ENCODE data around the gene CHAC2.
A peak's percentile ranks its signal among the peaks of the same experiment; 100 is the strongest.
"Not testable (repeated sequence)": the region's sequence is repeated elsewhere in the genome, so short reads cannot be mapped to it uniquely, and the experiment has no call there.

Gene CHAC2

DNA sequence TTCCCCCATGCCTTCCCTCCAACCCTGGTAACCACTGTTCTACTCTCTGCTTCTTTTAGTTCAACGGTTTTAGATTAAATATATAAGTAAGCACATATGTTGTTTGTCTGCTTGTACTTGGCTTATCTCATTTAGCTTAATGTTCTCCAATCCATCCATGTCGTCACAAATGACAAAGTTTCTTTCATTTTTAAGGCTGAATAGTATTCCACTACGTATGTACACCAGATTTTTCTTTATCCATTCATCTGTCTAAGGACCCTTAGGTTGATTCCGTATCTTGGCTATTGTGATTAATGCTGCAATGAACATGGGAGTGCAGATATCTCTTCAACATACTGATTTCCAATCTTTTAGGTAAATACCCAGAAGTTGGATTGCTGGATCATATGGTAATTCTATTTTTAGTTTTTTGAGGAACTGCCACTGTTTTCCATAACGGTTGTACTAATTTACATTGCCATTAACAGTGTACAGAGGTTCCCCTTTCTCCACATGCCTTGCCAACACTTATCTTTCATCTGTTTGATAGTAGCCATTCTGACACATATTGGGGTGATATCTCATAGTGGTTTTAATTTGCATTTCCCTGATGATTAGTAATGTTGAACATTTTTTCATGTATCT, 11.0 kb downstream of the CHAC2 start:
- no peak for DNase-seq

DNA sequence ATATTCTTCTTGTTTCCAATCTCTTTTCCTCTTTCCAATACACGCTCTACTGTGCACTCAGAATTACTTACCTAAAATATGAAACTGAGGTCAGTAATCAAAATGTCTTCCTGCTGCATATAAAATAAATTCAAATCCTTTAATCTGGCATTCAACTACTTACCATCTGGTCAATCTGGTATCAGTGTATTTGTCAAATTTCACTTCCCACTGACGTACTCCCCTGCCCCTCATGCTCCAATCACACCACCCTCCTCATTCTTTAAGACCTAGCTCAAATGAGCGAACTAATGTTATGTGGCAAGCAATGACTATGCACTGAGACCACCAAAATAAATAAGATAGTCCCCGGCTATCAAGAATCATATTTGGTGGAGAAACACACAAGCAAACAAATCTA, 12.5 kb downstream of the CHAC2 start:
- DNase-seq = no peak

DNA sequence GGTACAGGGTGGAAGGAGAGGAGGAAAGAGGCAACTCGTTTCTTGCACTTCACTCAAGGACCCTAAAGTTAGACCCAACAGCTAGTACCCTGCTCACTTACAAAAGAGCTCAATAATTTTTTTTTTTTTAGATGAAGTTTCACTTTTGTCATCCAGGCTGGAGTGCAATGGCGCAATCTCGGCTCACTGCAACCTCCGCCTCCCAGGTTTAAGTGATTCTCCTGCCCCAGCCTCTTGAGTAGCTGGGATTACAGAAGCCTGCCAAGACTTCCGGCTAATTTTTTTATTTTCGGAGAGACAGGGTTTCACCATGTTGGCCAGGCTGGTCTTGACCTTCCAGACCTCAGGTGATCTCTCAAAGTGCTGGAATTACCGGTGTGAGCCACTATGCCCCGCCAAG, 15.1 kb downstream of the CHAC2 start:
- DNase-seq = no peak

DNA sequence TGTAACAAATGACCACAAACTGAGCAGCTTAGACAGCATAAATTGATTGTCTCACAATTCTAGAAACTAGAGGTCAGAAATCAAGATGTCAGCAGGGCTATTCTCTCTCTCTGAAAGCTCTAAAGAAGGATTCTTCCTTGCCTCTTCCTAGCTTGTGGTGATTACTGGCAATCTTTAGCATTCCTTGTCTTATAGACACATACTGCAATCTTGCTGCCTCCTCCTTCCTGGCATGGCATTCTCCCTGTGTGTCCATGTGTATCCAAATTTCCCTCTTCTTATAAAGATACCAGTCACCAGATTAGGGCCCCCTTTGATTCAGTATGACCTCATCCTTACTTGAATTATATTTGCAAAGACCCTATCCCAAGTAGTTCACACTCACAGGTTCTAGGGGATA, 16.8 kb downstream of the CHAC2 start:
- no peak for DNase-seq

DNA sequence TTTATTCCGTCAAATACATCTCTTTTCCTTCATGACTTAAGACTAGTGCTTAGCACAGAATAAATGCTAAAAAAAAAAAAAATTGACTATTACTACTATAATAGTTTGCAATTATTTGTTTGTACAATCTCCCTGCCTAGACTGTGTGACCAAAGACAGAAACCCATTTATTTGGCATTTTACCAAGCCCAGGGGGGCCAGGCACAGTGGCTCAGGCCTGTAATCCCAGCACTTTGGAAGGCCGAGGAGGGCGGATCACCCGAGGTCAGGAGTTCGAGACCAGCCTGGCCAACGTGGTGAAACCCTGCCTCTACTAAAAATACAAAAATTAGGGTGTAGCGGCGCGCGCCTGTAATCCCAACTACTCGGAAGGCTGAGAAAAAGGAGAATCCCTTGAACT, 17.8 kb downstream of the CHAC2 start:
- no peak for DNase-seq

DNA sequence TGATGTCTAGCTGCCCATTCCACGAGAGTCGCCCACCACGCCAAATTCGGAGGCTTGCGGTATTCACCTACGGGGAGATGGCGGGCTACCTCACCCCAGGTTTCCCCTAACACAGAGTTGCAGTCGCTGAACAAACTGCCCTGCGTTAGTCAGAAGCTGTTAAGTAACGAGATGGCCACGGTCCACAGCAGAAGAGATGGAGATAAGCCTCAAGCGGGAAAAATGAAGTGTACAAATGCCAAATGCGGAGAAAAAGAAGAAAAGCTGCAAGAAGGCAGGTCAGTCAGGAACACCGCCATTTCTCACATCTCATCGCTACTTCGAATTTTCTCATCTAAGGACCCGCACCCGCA, 18.7 kb downstream of the CHAC2 start:
- peak in 1 of 2 donors; percentile 49 for DNase-seq

DNA sequence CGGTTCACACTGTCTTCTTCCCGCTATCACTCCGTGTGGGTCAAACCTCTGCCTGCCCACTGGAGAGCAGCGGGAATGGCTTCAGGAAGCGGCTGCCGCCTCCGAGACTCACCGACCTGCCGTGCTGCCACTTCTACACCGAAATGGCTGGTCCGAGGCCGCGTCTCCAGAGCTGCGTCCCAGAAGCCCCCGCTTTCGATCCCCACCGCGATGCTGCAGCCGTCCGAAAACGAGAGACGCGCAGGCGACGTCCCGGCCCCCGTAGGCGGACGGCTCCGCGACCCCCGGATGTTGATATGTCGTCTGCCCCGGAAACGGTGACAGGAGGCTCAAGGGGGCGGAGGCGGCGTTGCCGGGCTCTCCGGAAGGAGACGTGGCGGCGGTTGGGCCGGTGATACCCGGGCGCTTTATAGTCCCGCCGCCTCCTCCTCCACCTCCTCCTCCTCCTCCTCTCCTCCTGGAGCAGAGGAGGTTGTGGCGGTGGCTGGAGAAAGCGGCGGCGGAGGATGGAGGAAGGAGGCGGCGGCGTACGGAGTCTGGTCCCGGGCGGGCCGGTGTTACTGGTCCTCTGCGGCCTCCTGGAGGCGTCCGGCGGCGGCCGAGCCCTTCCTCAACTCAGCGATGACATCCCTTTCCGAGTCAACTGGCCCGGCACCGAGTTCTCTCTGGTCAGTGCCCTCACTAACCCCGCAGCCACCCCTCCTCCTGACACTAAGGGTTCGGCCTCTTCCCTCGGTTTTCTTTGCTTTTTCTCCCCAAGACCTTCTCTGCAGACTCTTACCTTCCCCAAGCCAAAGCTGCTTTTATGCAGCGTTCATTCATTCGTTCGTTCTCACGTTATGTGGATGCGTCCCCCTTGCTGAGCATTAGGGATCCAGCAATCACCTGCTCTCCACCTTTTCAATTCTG, 19.4 kb downstream of the CHAC2 start, which contains the start of the genes ASB3 and ERLEC1:
TSS of gene ASB3 (minus strand) at position 249 of the 909 bp plus-strand sequence. CDS start 21,381 bp downstream, outside the sequence.
TSS of gene ERLEC1 (plus strand) at position 340 of the 909 bp plus-strand sequence. CDS start at position 507, 167 bp downstream.
- peak; percentile 87 to 88 for DNase-seq

DNA sequence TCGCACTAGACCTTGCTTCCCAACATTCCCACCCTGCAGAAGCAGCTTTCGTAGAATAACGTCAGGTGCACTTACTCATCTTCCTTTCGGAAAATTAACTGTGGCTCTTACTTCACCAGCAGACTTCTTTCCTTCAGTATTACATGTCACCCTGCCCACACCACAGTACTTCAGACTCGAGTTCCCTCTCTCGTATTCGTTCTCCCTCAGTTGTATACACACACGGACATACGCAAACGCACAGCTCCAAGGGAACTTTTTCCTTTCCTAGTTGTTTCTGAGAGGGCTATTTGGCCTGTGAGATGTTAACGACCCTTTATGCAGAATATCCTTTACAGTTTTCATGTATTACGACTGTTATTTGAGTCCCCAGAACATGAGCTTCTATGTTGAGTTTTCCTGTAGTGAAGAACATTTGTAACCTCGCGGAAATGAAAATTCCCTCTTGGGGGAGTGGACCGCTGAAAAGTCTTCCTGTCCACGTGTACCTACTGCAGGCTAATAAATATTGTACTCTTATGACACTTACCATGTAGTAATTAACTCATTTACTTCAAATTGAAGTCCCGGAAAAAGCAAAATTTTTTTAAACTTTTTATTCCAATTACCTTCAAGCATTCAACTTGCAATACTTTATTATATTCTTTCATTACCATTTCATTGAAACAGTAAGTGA, 20.1 kb downstream of the CHAC2 start:
- no peak for DNase-seq

DNA sequence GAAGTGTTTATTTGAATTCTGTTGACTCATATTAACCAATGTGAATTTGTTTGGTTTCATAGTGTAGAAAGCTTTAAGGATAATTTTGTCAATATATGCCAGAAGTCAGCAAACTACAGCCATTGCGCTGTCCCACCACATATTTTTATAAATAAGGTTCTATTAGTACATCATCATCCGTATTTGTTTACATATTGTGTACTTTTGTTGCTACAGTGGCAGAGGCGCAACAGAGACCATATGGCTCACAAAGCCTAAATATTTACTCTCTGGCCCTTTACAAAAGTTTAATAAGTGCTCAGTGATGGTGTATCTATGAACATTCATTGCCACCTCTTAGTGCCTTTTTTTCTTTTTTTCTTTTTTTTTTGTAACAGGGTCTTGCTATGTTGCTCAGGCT, 25.7 kb downstream of the CHAC2 start:
- no peak for DNase-seq

DNA sequence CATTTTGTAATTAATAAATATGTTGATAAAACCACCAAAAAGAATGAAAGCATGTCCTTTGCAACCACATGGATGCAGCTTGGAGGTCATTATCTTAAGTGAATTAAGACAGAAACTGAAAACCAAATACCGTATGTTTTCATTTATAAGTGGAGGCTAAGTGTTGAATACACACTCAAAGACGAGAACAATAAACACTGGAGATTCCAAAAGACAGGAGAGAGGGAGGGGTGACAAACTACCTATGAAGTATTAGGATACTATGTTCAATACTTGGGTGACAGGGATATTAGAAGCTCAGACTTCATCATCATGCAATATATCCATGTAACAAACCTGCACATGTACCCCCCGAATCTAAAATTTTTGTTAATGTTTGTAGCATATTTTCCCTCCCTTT, 26.2 kb downstream of the CHAC2 start:
- DNase-seq = no peak

DNA sequence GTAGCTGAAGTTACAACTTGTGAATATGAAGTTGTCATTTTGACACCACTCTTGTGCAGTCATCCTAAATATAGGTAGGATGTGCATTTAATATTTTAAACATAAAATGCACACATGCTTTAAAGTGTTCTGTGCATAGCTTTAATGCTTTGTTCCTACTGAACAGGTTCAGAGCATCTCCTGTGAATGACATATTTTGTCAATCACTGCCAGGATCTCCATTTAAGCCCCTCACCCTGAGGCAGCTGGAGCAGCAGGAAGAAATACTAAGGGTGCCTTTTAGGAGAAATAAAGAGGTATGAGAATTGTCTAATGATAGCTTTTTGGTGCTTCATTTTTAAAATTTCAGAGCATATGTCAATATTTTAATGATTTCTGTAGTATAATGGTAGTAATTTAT, 33.9 kb downstream of the CHAC2 start:
- no peak for DNase-seq

DNA sequence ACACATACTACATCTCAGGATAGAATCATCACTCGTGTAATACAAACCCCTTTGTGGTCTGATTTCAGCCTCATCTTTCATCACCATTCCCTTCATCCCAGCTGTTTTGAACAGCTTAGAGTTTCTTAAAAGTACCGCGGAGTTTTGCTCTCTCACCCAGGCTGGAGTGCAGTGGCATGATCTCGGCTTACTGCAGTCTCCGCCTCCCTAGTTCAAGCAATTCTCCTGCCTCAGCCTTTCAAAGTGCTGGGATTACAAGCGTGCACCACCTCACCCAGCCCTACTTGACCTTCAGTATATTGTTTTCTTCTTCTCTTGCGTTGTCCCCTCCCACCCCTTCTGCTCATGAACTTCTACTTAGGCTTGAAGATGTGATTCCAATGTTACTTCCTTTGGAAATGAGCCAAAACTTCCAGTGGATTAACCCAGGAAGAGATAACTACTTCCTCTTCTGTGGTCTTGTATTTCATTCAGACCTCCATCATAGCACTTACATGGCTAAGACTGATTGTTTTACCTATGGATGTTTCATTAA, 35.1 kb downstream of the CHAC2 start:
- no peak for DNase-seq

DNA sequence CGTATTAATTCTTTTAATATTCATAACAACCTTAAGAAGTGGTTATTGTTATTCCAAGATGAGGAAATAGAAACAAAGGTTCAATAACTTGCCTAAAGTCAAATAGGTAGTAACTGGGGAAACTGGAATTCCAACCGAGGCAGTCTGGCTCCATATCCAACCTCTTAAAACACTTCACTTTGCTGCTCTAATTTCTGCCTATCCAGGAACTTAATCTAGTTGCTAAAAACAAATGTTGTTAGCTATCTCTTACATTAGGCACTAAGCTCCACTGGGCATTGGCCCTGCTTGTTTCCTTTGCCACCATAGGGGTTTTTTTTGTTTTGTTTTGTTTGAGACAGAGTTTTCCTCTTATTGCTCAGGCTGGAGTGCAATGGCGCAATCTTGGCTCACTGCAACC, 44.0 kb downstream of the CHAC2 start:
- no peak for DNase-seq

DNA sequence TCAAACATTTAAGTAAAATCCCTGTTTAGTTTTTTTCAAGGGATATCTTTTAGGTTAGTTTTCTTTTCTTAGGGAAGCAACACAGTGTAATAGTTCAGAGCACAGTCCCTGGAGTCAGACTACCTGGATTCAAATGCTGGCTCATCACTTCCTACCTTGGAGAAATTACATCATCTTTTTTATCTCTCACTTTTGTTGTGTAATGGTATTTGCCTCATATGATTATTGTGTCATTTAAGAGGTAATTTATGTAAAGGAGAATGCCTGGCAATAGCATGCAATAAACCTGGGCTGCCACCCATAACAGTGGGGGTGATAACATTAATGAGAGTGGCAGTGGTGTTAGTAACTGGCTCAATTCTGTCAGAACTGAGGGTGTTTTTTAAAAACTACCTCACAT, 45.5 kb downstream of the CHAC2 start:
- DNase-seq = no peak

DNA sequence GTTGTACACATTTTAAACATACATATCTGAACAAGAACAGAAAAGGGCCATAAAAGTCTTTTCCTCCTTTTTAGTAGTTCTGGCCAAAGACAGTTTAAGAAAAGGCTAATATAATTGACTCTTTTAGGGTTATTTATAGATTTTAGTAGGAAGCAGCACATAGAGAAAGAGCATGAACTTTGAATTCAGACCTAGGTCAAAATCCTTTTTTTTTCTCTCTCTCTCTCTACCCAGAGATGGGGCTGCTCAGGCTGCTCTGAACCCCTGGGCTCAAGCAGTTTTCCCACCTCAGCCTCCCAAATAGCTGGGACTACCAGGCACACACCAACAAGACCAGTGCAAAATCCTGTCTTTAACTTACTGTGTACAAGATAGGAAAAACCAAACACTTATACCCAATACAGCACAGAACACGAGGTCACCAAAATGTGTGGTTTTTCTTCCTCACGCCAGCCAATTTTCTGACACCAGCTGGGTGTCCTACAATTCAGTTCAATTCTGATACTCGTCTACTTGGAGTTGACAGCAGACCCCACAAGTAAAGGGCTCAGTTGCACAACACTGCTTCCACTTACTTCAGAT, 51.3 kb downstream of the CHAC2 start:
- no peak for DNase-seq

DNA sequence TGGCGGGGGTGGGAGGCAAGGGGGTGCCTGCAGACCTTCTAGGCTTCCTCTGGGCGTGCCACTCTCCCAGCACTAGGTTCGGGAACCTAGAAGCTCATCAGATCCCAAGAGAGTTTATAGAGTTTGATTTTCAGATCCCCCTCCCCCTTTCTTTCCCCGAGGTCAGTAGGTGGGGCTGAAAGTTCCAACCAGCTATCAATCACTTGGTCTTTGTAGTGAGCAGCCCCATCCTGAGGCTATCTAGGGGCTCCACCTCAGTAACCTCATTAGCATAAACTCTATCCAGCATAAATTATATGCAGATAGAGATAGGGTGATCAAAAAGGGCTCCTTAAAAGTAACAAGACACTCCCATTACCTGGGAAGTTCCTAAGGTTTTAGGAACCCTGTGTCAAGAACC, 52.0 kb downstream of the CHAC2 start:
- DNase-seq = no peak

DNA sequence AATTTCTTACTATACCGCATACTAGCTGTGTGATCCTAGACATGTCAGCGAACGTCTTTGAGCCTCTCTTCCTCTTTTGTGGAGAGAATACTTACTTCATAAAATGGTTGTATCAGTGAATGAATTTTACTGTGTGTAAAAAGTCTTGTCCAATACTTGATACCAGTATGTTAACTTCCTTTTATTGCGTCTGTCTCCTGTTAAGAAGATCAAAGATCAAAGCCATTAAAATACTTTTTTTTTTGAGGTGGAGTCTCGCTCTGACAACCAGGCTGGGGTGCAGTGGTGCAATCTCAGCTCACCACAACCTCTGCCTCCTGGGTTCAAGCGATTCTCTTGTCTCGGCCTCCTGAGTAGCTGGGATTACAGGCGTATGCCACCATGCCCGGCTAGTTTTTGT, 52.4 kb downstream of the CHAC2 start:
- no peak for DNase-seq

DNA sequence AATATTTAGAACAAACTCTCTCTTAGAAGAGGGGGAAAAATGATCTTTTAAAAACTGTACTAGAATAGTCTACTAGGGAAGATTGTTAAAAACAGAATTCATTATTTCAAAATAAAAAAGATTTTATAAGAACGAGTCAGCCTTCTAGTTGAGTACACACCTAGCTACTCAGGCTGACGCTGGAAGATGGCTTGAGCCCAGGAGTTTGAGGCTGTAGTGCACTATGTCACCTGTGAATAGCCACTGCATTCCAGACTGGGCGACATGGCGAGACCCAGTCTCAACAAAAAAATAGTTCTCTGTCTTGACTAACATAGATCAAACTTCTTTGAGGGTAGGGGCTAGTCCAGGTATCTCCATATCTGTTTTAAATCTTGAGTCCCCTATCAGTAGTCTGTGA, 53.1 kb downstream of the CHAC2 start:
- DNase-seq = no peak

DNA sequence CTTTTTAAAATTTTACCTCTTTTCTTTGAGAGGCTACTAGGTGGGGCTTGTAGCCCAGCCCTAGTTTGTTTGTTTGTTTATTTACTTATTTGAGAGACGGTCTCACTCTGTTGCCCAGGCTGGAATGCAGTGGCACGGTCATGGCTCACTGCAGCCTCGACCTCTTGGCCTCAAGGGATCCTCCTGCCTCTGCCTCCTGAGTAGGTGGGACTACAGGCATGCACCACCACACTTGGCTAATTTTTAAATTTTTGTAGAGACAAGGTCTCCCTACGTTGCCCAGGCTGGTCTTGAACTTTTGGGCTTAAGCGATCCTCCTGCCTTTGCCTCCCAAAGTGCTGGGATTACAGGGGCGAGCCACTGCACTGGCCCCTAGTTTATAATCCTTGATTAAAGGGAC, 54.2 kb downstream of the CHAC2 start:
- no peak for DNase-seq

DNA sequence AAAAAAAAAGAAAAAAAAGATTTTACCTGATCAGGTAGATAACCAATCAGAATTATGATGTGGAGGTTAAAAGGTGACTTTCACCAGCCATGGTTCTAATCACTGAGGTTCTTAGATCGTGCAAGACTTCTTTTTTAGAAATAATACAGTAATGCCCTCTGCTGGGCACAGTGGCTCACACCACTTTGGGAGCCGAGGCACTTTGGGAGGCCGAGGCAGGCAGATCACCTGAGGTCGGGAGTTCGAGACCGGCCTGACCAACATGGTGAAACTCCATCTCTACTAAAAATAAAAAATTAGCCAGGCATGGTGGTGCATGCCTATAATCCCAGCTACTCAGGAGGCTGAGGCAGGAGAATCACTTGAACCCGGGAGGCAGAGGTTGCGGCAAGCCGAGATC, 56.0 kb downstream of the CHAC2 start:
- DNase-seq = not testable (repeated sequence)

Data from hippocampal formation (tissue), 2 donors.